ENCODE data around the gene DPEP1.
"Not testable (repeated sequence)": the region's sequence is repeated elsewhere in the genome, so short reads cannot be mapped to it uniquely, and the experiment has no call there.

DNA sequence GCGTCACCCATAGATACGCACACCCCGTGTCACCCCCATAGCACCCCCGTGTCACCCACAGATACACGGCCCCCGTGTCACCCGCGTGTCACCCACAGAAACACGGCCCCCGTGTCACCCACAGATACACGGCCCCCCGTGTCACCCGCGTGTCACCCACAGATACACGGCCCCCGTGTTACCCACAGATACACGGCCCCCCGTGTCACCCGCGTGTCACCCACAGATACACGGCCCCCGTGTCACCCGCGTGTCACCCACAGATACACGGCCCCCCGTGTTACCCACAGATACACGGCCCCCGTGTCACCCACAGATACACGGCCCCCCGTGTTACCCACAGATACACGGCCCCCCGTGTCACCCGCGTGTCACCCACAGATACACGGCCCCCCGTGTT lies 25.8 kb upstream of the DPEP1 start:
- not testable (repeated sequence) for TF ChIP-seq POLR2AphosphoS5, POLR2A (IDR thresholded peaks at IDR 0.05)
- TF ChIP-seq, protein P1, sequence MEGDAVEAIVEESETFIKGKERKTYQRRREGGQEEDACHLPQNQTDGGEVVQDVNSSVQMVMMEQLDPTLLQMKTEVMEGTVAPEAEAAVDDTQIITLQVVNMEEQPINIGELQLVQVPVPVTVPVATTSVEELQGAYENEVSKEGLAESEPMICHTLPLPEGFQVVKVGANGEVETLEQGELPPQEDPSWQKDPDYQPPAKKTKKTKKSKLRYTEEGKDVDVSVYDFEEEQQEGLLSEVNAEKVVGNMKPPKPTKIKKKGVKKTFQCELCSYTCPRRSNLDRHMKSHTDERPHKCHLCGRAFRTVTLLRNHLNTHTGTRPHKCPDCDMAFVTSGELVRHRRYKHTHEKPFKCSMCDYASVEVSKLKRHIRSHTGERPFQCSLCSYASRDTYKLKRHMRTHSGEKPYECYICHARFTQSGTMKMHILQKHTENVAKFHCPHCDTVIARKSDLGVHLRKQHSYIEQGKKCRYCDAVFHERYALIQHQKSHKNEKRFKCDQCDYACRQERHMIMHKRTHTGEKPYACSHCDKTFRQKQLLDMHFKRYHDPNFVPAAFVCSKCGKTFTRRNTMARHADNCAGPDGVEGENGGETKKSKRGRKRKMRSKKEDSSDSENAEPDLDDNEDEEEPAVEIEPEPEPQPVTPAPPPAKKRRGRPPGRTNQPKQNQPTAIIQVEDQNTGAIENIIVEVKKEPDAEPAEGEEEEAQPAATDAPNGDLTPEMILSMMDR (IDR thresholded peaks at IDR 0.05 in 8 of 11, conservative IDR thresholded peaks at IDR 0.05 in 3 of 11) = not testable (repeated sequence)

Data from spleen (tissue), 7 donors.